GM12892 (cell line): ENCODE results near the gene RUNDC3A.

Source experiments
- POLR2A ChIP-seq: IDR thresholded peaks from 2 replicates; pipeline ENCODE4 v1.6.1; 2011; ENCODE audit warnings: low read depth, low read length, control low read depth
- POLR2AphosphoS5 ChIP-seq: IDR thresholded peaks from 2 replicates; pipeline ENCODE4 v1.6.1; 2011; ENCODE audit warnings: low read depth, low read length, control low read depth
- TAF1 ChIP-seq: IDR thresholded peaks from 2 replicates; pipeline ENCODE4 v1.6.1; 2011; ENCODE audit warnings: low read depth, mild to moderate bottlenecking, control low read depth, low read length, borderline replicate concordance

DNA sequence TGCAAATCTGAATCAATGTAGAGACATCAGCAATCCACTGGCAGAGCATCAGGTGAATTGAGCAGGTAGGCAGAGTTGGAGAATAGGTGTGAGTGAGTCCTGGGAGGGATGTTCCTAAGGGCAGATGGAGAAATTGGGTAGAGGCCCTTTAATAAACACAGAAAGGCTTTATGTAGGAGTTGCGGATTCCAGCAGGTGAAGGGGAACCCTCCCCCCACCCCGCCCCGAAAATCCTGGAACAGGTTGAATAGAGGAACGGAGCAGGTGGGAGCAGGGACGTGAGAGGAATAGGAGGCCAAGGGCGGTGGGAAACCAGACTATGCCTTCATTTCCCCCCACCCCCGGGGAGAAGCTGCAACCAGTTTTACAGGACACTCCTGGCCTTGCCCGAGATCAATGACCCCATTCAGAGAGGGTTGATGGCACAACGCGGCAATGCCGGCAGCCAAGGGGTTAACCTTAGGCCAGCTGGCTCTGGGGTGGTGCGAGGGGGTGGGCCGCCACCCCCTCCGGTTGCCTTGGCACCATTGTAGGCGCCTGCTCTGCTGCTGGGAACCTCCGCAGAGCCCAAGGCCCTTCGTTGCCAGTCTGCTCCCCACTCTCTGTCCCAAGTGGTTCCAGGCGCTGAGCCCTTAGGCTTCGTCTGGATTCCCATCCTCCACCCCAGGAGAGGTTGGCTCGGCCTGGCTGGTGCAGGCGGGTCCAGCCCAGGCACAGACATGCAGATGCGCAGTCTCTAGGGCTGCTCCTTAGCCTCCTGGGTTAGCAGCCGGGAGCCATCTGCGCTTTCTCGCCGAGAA is 814 bp upstream of the RUNDC3A start:
- no peak for TF ChIP-seq TAF1
- TF ChIP-seq POLR2AphosphoS5: no peak
- no peak for TF ChIP-seq POLR2A
